Muscle layer of duodenum (tissue), 2 donors: ENCODE data around the gene CLCN4.

ENCODE experiments used
- H3K27ac ChIP-seq: one replicate; pipeline ENCODE4 v1.7.0; 2013; ENCODE audit warnings: mild to moderate bottlenecking, low read length
- H3K27me3 ChIP-seq: one replicate; pipeline ENCODE4 v1.7.0; 2013; ENCODE audit warnings: low read depth, mild to moderate bottlenecking, control low read depth, low read length
- H3K36me3 ChIP-seq, 2 donors: one replicate each; pipeline ENCODE4 v1.7.0; 2013; ENCODE audit warnings: low read length in 2 of 2, control low read depth in 1 of 2, mild to moderate bottlenecking in 1 of 2; ENCODE audit not compliant: insufficient read depth in 2 of 2, control insufficient read depth in 1 of 2
- H3K4me1 ChIP-seq, 2 donors: one replicate each; pipeline ENCODE4 v1.7.0; 2013; ENCODE audit warnings: low read length in 2 of 2, mild to moderate bottlenecking in 2 of 2, control low read depth in 1 of 2, moderate library complexity in 1 of 2; ENCODE audit not compliant: insufficient read depth in 2 of 2, control insufficient read depth in 1 of 2
- H3K4me3 ChIP-seq, 2 donors: one replicate each; pipeline ENCODE4 v1.7.0; 2013; ENCODE audit warnings: low read length in 2 of 2, low read depth in 1 of 2, mild to moderate bottlenecking in 1 of 2
- H3K9me3 ChIP-seq, 2 donors: one replicate each; pipeline ENCODE4 v1.7.0; 2013; ENCODE audit warnings: low read length in 2 of 2, control low read depth in 1 of 2, mild to moderate bottlenecking in 1 of 2; ENCODE audit not compliant: control insufficient read depth in 1 of 2
- donor health status: healthy.

CLCN4 gene

DNA sequence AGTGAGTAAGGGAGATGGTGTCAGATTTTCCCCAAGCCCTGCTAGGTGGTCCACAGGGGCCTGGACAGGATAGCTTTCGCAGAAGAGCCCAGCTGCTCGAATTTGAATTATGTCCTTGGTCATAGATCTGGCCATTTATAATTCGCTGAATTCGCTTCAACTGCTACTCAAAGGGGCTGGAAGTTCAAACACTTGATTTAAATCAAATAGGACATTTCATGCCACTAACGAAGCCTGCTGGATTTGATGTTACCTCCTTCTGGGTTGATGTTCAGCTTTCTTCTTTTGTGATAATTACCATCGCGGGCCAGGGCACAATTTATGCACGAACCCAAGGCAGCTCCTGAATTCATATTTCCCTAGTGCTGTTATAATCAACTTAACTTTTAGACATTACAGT is 67.0 kb downstream of the CLCN4 start:
- H3K36me3 ChIP-seq, result no peaks in the 10 kb centered on the region
- H3K4me1 ChIP-seq, result no peaks in the 10 kb centered on the region
- no peaks in the 10 kb centered on the region for H3K27me3 ChIP-seq
- no peak overlapping the region for H3K4me3 ChIP-seq
- H3K27ac ChIP-seq, result no peak overlapping the region
- H3K9me3 ChIP-seq, result peaks cover 0 to 3% of the 10 kb centered on the region in 2 donors

DNA sequence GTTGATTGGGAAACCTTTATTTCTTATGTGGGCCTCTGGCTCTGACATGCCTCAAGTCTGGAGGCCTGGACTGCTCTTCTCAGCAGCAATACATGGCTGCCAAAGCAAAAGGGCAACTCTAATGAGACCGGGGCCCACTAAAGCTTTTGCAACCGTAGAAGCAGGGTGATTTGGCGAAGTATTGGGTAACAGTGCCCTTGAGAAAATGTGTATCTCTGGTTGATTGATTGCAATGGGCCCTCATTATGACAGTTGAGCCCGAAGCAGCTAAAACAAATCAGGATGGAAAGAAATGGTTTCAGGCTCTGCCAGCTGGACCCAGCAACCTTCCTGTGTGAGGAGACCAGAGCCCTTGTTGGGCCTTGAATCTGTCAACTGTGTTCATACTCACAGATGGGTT is 73.4 kb downstream of the CLCN4 start:
- Histone ChIP-seq H3K9me3 (peaks cover 0 to 3% of the 10 kb centered on the region in 2 donors), H3K27me3 (no peaks in the 10 kb centered on the region), H3K4me3 (no peak overlapping the region), H3K27ac (no peak overlapping the region), H3K4me1 (no peaks in the 10 kb centered on the region), H3K36me3 (no peaks in the 10 kb centered on the region)

DNA sequence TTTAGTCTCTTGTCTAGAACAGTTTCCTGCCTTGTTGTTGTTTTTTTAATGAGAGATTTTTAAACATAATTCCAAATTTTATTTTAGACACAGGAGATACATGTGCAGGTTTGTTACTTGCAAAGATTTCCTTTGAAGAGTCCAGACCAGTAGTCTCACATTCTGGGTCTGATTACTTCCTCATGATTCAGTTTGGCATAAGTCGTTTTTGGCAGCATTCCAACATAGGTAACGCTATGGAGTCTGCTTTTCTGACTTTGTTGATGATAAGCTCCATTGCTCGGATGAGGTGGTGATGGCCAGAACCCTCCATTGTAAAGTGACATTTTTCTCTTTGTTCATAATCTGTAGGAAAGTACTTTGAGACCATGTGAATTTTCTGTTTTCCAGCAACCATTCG is 74.7 kb downstream of the CLCN4 start:
- Histone ChIP-seq H3K4me3 (no peak overlapping the region), H3K9me3 (no peaks in the 10 kb centered on the region), H3K27me3 (no peaks in the 10 kb centered on the region), H3K27ac (no peak overlapping the region), H3K4me1 (no peaks in the 10 kb centered on the region), H3K36me3 (no peaks in the 10 kb centered on the region)

DNA sequence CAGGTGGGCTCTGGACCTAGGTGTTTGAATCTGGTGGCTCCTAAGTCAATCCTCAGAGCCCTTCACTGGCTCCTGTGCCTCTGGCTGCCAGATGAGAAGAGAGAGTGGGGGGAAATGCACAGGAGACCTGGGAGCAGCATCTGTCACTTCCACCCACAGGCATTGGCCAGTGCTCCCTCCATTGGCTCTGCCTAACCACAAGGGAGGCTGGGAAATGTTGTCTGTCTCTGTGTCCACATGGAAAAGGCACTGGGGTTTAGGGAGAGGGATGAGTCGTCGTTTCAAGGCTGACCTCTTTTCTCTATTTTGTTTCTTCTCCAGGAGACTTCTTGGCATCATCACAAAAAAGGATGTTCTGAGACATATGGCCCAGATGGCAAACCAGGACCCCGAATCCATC is 76.4 kb downstream of the CLCN4 start:
- Histone ChIP-seq H3K27ac (no peak overlapping the region), H3K9me3 (no peaks in the 10 kb centered on the region), H3K36me3 (no peaks in the 10 kb centered on the region), H3K4me3 (no peak overlapping the region), H3K4me1 (no peaks in the 10 kb centered on the region), H3K27me3 (no peaks in the 10 kb centered on the region)

DNA sequence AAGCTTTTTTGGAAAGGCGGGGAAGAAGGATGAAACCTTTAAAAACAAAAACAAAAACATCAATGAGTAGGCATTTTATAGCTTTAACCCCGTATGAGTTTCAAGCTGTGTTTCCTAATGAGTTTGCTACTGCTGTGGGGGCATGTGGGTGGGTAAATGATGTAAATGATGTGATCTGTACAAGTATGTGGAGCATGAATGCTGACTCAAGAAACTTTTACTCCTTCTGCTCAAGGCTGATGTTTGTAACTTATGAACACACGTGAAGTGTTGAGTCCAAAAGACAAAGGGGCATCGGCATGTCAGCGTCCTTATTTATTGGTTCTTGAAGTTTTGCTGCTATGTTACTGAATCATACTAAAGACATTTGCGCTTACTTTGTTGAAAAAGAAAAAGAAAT is 76.9 kb downstream of the CLCN4 start:
- Histone ChIP-seq H3K4me3 (no peak overlapping the region), H3K27me3 (no peaks in the 10 kb centered on the region), H3K9me3 (no peaks in the 10 kb centered on the region), H3K27ac (no peak overlapping the region), H3K36me3 (no peaks in the 10 kb centered on the region), H3K4me1 (no peaks in the 10 kb centered on the region)

DNA sequence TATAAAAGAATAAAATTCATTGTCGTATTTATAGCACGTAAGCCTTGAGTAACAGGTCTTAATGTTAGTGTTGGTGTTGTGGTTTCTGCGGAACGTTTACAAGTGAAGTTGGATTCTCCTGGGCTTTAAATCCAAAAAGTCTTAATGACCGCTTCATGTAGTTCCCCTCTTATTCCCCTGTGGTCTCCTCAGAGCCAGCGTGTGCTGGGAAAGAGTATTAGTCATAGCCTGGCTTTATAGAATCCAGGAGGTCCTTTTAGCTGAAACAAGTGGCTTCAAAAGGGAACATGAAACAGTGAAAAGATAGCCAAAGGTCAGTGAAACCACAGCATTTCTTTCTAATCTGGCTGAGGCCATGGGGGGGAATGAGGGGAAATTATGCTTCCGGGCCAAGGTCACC is 79.1 kb downstream of the CLCN4 start:
- H3K27me3 ChIP-seq, result no peaks in the 10 kb centered on the region
- H3K4me3 ChIP-seq, result no peak overlapping the region
- no peaks in the 10 kb centered on the region for H3K9me3 ChIP-seq
- no peak overlapping the region for H3K27ac ChIP-seq
- H3K4me1 ChIP-seq, result no peaks in the 10 kb centered on the region
- no peaks in the 10 kb centered on the region for H3K36me3 ChIP-seq

DNA sequence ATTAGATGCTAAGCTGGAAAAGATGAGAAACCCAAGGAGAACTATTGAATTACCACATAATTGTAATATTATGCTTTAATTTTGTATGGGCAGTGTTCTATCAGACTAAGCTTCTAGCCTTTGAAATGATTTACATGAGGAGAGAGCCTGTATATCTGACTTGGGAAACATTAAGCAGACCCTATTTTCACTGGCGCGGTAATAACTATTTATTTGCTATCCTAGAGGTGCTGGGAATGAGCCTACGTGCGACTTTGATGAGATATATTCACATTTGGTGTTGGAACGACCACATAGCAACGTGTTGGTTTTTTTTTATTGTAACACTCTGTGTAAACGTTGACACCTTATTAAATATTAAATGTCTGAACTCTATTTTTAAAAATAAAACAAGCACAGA is 80.5 kb downstream of the CLCN4 start:
- Histone ChIP-seq H3K4me3 (no peak overlapping the region), H3K27ac (no peak overlapping the region), H3K27me3 (no peaks in the 10 kb centered on the region), H3K9me3 (no peaks in the 10 kb centered on the region), H3K4me1 (no peaks in the 10 kb centered on the region), H3K36me3 (no peaks in the 10 kb centered on the region)

DNA sequence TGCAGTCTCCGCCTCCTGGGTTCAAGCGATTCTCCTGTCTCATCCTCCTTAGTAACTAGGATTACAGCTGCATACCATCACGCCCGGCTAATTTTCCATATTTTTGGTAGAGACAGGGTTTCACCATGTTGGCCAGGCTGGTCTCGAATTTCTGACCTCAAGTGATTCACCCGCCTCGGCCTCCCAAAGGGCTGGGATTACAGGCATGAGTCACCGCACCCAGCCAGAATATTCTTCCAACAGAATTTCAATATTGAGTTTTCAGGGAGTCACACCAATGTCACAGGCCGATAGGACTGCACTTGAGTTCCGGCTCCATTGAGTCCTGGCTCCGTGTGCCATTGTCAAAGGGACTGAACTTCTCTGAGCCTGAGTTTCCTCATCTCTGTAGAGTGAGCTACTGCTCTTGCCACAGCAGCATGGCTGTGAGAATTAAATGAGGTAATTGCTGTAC is 82.9 kb downstream of the CLCN4 start:
- Histone ChIP-seq H3K27me3 (no peaks in the 10 kb centered on the region), H3K27ac (no peak overlapping the region), H3K4me1 (no peaks in the 10 kb centered on the region), H3K4me3 (no peak overlapping the region), H3K36me3 (no peaks in the 10 kb centered on the region), H3K9me3 (no peaks in the 10 kb centered on the region)

DNA sequence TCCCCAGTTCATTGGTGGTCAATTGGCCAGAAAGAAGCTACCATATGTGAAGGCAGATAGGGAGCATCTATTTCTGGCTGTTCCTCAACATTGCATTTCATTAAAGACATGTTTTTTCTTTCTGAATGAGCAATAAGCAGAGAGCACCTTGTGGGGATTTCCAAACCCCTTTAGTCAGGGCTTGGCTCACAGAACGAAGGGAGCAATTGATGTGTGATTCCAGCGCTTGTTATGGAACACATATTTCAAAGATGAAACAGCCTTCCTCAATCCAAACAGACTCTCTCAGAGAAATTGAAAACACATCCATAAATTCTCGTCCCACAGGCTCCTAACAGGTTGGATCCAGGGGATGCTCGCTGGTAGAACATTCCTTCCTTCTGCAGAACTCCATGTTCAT is 84.1 kb downstream of the CLCN4 start:
- no peak overlapping the region for H3K27ac ChIP-seq
- H3K9me3 ChIP-seq, result no peaks in the 10 kb centered on the region
- no peaks in the 10 kb centered on the region for H3K27me3 ChIP-seq
- no peak overlapping the region for H3K4me3 ChIP-seq
- H3K4me1 ChIP-seq, result no peaks in the 10 kb centered on the region
- no peaks in the 10 kb centered on the region for H3K36me3 ChIP-seq

DNA sequence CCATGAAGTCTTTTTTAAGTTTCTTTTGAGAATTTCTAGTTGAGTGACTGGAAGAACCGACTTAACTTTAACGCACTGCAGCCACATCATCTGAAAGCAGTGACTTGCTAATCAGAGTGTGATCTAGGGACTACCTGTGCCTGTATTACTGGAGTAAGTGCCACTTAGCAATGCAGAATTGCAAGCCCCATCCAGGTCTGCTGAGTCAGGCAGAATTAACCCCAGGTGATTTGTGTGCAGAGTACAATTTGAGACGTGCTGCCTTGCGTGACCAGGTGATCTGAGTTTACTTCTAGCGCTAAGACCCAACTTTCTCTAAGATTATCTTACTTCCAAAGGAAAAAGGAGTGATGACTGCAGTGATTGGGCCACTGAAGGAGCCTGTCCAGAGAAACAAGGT is 85.3 kb downstream of the CLCN4 start:
- Histone ChIP-seq H3K9me3 (no peaks in the 10 kb centered on the region), H3K36me3 (no peaks in the 10 kb centered on the region), H3K27me3 (no peaks in the 10 kb centered on the region), H3K27ac (no peak overlapping the region), H3K4me3 (no peak overlapping the region), H3K4me1 (no peaks in the 10 kb centered on the region)

DNA sequence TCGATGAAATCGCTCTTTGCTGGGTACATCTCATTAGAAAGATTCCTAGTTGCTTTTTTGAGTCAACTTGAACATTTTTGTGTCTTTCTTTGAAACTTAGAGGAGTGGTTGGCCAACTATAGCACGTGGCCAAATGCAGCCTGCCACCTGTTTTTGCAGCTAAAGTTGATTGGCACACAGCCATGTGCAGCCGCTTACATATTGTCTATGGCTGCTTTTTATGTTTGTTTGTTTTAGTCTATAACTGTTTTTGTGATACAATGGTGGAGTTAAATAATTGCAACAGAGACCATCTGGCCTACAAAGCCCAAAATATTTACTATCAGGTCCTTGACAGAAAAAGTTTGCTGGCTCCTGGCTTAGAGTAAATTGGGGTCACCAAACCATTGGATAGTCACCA is 86.3 kb downstream of the CLCN4 start:
- no peaks in the 10 kb centered on the region for H3K9me3 ChIP-seq
- no peak overlapping the region for H3K4me3 ChIP-seq
- H3K27me3 ChIP-seq, result no peaks in the 10 kb centered on the region
- no peak overlapping the region for H3K27ac ChIP-seq
- no peaks in the 10 kb centered on the region for H3K4me1 ChIP-seq
- no peaks in the 10 kb centered on the region for H3K36me3 ChIP-seq

DNA sequence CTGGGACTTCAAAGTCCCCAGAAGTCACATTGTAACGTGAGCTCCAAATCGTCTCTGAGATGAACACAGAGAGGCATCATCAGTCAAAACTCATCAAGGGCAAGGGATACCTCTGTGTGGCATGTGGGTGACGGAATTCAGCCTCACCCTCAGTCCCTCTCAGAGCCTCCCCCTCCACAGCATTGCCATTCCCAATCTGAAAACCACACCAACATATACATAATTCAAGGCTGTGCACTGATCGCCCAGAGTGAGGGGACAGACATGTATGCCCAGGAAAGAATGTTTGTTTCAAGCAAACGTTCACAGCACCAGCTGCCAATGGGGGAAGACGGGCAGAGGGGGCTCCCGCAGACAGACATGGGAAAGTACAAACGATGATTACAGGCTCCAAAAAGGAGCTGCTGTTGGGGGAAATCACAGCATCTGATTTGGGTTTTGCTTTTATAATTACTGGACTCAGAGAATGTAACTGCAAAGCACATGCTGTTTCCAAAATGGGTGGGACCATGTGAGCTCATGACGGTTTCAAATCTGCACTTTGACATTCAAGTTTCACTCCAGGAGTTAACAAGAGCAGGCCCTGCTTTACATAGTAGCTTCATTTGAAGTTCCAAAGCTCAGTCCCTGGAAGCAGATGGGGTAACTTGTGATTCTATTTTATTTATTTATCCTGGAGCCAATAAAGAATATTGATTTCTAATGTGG is 88.3 kb downstream of the CLCN4 start:
- no peak overlapping the region for H3K27ac ChIP-seq
- H3K27me3 ChIP-seq, result no peaks in the 10 kb centered on the region
- no peaks in the 10 kb centered on the region for H3K9me3 ChIP-seq
- H3K4me1 ChIP-seq, result no peaks in the 10 kb centered on the region
- no peak overlapping the region for H3K4me3 ChIP-seq
- H3K36me3 ChIP-seq, result no peaks in the 10 kb centered on the region
